AG04450 (cell line): ENCODE measurements around the gene EHBP1. TPM values are rescaled to one million over a fixed set of nuclear protein-coding genes. Genes with fewer than 3 reads are reported as not detected.
A peak's percentile ranks its signal among the peaks of the same experiment; 100 is the strongest.

Experiments used
- CTCF ChIA-PET: fragments of 300-600, 350-600 bp; formaldehyde crosslinking; extraction: SDS; loops from one replicate; lab custom pipeline; 2022; ENCODE audit warnings: antibody characterized with exemption, inconsistent platforms; lab: Charles Lee
- POLR2A ChIA-PET: fragments of 350-600 bp; formaldehyde crosslinking; extraction: SDS; loops from one replicate; lab custom pipeline; 2021; ENCODE audit warnings: antibody characterized with exemption, inconsistent platforms; lab: Yijun Ruan, JAX
- DNase-seq: peaks from one replicate; pipeline ENCODE4 v3.0.0-alpha.2; 2011; ENCODE audit warnings: low read depth, low spot score
- H3K27ac ChIP-seq: one replicate; pipeline ENCODE4 v1.5.1; 2012; ENCODE audit warnings: low read depth, low read length, control low read depth
- H3K27me3 ChIP-seq: one replicate; pipeline ENCODE4 v1.6.0; 2012; ENCODE audit warnings: low read length; ENCODE audit not compliant: control insufficient read depth, insufficient read depth
- H3K4me3 ChIP-seq: 2 replicates; pipeline ENCODE4 v1.5.1; 2011; ENCODE audit warnings: mild to moderate bottlenecking, low read depth, low read length, control low read depth
- H3K9me3 ChIP-seq: 2 replicates; pipeline ENCODE4 v1.5.1; 2012; ENCODE audit warnings: low read length; ENCODE audit not compliant: control insufficient read depth, insufficient read depth
- polyA plus RNA-seq: library from polyadenylated mRNA; depleted of rRNA; stranded (reverse); fragments of >200 nt; gene quantifications from 2 replicates; pipeline ENCODE4 v1.2.3, GENCODE V29; 2011
- TF ChIP-seq, protein P1 (sequence below): IDR thresholded peaks from 2 replicates; pipeline ENCODE4 v1.5.1; 2011; ENCODE audit warnings: low read depth, low read length, control low read depth, inconsistent platforms

The EHBP1 gene
- polyA plus RNA-seq, 1 experiment, result 68.6 TPM

DNA sequence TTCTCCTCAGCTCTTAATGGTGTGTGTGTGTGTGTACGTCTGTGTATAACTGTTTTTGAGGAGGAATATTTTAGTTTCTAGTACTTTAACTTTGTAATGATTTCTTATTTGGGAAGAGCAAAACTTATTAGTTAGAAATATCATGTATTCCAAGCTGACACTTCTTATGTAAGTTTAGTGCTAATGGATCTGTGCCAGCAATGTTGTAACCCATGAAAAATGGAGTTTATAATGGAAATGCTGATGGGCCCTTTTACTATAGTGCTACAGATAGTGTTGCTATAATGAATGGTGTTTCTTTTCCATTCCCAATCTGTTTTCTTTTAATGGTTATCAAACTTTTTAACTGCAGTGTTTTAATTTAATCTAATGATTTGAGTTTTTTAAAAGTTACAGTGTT, 295.3 kb downstream of the EHBP1 start:
- no peak overlapping the region for H3K27ac ChIP-seq
- H3K9me3 ChIP-seq, result no peaks in the 10 kb centered on the region
- ChIA-PET POLR2A (no interaction called here), CTCF (no interaction called here)
- peak; percentile 4 for DNase-seq
- TF ChIP-seq, protein P1, sequence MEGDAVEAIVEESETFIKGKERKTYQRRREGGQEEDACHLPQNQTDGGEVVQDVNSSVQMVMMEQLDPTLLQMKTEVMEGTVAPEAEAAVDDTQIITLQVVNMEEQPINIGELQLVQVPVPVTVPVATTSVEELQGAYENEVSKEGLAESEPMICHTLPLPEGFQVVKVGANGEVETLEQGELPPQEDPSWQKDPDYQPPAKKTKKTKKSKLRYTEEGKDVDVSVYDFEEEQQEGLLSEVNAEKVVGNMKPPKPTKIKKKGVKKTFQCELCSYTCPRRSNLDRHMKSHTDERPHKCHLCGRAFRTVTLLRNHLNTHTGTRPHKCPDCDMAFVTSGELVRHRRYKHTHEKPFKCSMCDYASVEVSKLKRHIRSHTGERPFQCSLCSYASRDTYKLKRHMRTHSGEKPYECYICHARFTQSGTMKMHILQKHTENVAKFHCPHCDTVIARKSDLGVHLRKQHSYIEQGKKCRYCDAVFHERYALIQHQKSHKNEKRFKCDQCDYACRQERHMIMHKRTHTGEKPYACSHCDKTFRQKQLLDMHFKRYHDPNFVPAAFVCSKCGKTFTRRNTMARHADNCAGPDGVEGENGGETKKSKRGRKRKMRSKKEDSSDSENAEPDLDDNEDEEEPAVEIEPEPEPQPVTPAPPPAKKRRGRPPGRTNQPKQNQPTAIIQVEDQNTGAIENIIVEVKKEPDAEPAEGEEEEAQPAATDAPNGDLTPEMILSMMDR, result no peak
- H3K27me3 ChIP-seq, result no peaks in the 10 kb centered on the region
- no peak overlapping the region for H3K4me3 ChIP-seq

- ChIA-PET CTCF (interaction anchor here (0.6 kb wide), 1 partner anchor 29 kb away, joined by 4 read pairs; no protein-coding TSS in a partner anchor), POLR2A (no interaction called here)
- Histone ChIP-seq H3K9me3 (no peaks in the 10 kb centered on the region), H3K4me3 (no peak overlapping the region), H3K27me3 (no peaks in the 10 kb centered on the region), H3K27ac (no peak overlapping the region)
- no peak for DNase-seq
- TF ChIP-seq, protein P1, result no peak
Observed at GRCh38 chr2:63001576-63001975, 296.1 kb downstream of the EHBP1 start.

GRCh38 chr2:63003351-63003750, 297.8 kb downstream of the EHBP1 start:
- TF ChIP-seq, protein P1, result no peak
- Histone ChIP-seq H3K4me3 (no peak overlapping the region), H3K27ac (no peak overlapping the region), H3K27me3 (no peaks in the 10 kb centered on the region), H3K9me3 (no peaks in the 10 kb centered on the region)
- DNase-seq, result no peak
- ChIA-PET POLR2A (no interaction called here), CTCF (interaction anchor here (1.3 to 1.5 kb wide), 2 partner anchors 20 to 547 kb away, joined by 3 to 4 read pairs; no protein-coding TSS in a partner anchor)

DNA sequence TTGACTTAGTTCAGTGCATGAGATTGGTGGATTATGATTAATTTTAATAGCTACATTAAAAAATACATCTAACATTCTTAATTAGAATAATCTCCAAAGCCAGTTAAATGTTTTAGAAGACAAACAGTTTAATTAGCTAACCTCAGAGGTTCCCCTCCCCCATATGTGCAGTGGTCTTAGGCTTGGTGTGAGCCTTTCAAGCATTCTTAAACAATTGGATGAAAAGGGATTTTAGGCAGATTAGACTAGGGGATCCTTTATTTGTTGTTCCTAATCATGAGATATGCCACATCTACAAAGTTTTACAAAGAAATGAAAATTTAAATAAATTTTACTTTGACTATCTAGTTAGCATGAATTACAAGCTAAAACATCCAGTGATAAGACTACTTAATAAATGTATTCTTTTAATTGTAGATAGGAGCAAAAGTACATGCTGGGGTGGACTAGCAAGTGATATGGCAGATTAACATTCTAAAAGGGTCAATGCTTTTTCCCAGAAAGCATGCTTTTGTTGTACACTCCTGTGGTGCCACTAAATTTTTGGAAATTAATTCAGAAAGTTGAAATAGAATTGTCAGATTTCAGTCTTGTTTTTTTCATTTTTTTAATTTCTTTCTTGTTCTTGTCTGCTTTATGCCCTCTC, 302.4 kb downstream of the EHBP1 start:
- no peaks in the 10 kb centered on the region for H3K9me3 ChIP-seq
- CTCF ChIA-PET, result no interaction called here
- no peak overlapping the region for H3K27ac ChIP-seq
- POLR2A ChIA-PET, result no interaction called here
- TF ChIP-seq, protein P1, result no peak
- DNase-seq, result no peak
- H3K27me3 ChIP-seq, result no peaks in the 10 kb centered on the region
- H3K4me3 ChIP-seq, result no peak overlapping the region

DNA sequence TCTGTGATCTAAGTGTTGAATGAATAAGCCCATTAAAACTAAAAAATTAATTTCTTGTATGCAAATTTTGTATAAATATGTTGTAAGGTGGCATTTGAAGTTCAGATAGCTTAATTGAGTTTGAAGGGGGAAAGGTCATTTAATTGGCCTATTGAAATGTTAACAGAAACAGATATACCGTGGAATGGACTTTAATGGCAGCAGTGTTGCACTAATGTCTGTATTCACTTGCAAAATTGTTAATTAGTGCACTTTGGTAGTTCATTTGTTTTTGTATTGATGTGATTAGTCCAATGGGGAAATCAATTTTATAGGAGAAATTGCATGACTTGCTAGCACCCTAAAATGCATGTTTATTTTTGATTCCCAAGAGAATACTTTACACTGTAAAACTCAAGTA, 303.3 kb downstream of the EHBP1 start:
- no peaks in the 10 kb centered on the region for H3K27me3 ChIP-seq
- no peak overlapping the region for H3K27ac ChIP-seq
- no peaks in the 10 kb centered on the region for H3K9me3 ChIP-seq
- no peak for DNase-seq
- no peak overlapping the region for H3K4me3 ChIP-seq
- CTCF ChIA-PET, result no interaction called here
- POLR2A ChIA-PET, result no interaction called here
- TF ChIP-seq, protein P1, result no peak
